HCT116 (cell line): ENCODE data around the gene ANKRD26. TPM values are rescaled to one million over a fixed set of nuclear protein-coding genes. Genes with fewer than 3 reads are reported as not detected.

Experiments used
- ATAC-seq: fragments of 200-7000 bp; cut with Tn5 transposase; 2 replicates; pipeline ENCODE4 v1.9.1; 2020; ENCODE audit warnings: mild to moderate bottlenecking, moderate library complexity
- BruUV-seq: library from RNA; stranded (reverse); fragments of 400-500 nt; replicated peaks from 2 replicates; lab custom pipeline; 2021; lab: Mats Ljungman, UMichigan
- CTCF ChIA-PET: fragments of 300-600 bp; sonication (Branson Sonifier 250); formaldehyde crosslinking; loops from one replicate; lab custom pipeline; 2021; ENCODE audit warnings: antibody characterized with exemption; lab: Charles Lee
- POLR2A ChIA-PET: fragments of 300-600, 350-600 bp; sonication (Branson Sonifier 250); formaldehyde crosslinking; loops from one replicate; lab custom pipeline; 2021; ENCODE audit warnings: antibody characterized with exemption; lab: Charles Lee
- RAD21 ChIA-PET, 2 experiments: fragments of 300-600 bp; sonication (Branson Sonifier 250); formaldehyde crosslinking; loops; one replicate each; lab custom pipeline; 2023; ENCODE audit warnings: low total read pairs in 2 of 2; ENCODE audit not compliant: uncharacterized antibody in 2 of 2, unreplicated experiment in 2 of 2, low non-redundant PET in 1 of 2; lab: Charles Lee
- DNase-seq: peaks from one replicate; pipeline ENCODE4 v3.0.0-alpha.2; 2010; ENCODE audit warnings: low read depth, low spot score
- H2AFZ ChIP-seq: fragments of 200-600 bp; shearing (Covaris generic), sonication (generic); 2 replicates; pipeline ENCODE4 v1.6.1; 2017; ENCODE audit warnings: low read depth, mixed run types, mixed read lengths, antibody characterized with exemption, low read length; ENCODE audit not compliant: poor library complexity, severe bottlenecking
- H3K27ac ChIP-seq: 2 replicates; pipeline ENCODE4 v1.5.1; 2012; ENCODE audit warnings: low read depth, low read length
- H3K27me3 ChIP-seq: fragments of 200-600 bp; sonication (generic); 2 replicates; pipeline ENCODE4 v1.6.1; 2016; ENCODE audit warnings: mixed run types, low read length, mixed read lengths; ENCODE audit not compliant: insufficient read depth
- H3K36me3 ChIP-seq, 2 experiments: fragments of 200-500 bp in 1 of 2; fragments of 200-600 bp in 1 of 2; sonication (Bioruptor generic) in 1 of 2; sonication (generic) in 1 of 2; 2 replicates each; pipeline versions ENCODE4 v1.5.1 to v1.6.1; 2014 to 2016; ENCODE audit warnings: low read length in 2 of 2, inconsistent platforms in 1 of 2, mixed read lengths in 1 of 2, mixed run types in 1 of 2; ENCODE audit not compliant: insufficient read depth in 2 of 2, control insufficient read depth in 1 of 2
- H3K4me1 ChIP-seq, 2 experiments: fragments of 200-600 bp in 1 of 2; sonication (generic) in 1 of 2; 2 replicates each; pipeline versions ENCODE4 v1.5.1 to v1.6.1; 2012 to 2017; ENCODE audit warnings: low read length in 2 of 2, inconsistent platforms in 1 of 2, mild to moderate bottlenecking in 1 of 2, mixed read lengths in 1 of 2, mixed run types in 1 of 2, moderate library complexity in 1 of 2; ENCODE audit not compliant: insufficient read depth in 2 of 2, control insufficient read depth in 1 of 2
- H3K4me2 ChIP-seq: fragments of 200-600 bp; sonication (generic); 2 replicates; pipeline ENCODE4 v1.6.1; 2017; ENCODE audit warnings: mixed run types, low read length, mixed read lengths
- H3K4me3 ChIP-seq, 2 experiments: fragments of 200-600 bp in 1 of 2; sonication (generic) in 1 of 2; replicated peaks in 1 of 2; 2 replicates each; pipeline ENCODE4 v1.5.1; 2011 to 2016; ENCODE audit warnings: low read length in 2 of 2, control low read depth in 1 of 2, low read depth in 1 of 2, mild to moderate bottlenecking in 1 of 2, mixed read lengths in 1 of 2, mixed run types in 1 of 2
- H3K79me2 ChIP-seq: fragments of 200-600 bp; sonication (generic); 2 replicates; pipeline ENCODE4 v1.6.1; 2017; ENCODE audit warnings: mild to moderate bottlenecking, mixed run types, low read length, moderate library complexity, mixed read lengths; ENCODE audit not compliant: insufficient read depth
- H3K9ac ChIP-seq: fragments of 200-600 bp; sonication (generic); 2 replicates; pipeline ENCODE4 v1.6.1; 2016; ENCODE audit warnings: low read length, mixed read lengths
- H3K9me2 ChIP-seq: fragments of 200-600 bp; sonication (generic), shearing (Covaris generic); 2 replicates; pipeline ENCODE4 v1.6.1; 2017; ENCODE audit warnings: mixed run types, mild to moderate bottlenecking, moderate library complexity; ENCODE audit not compliant: insufficient read depth
- H3K9me3 ChIP-seq, 2 experiments: fragments of 200-500 bp in 1 of 2; fragments of 200-600 bp in 1 of 2; sonication (Bioruptor generic) in 1 of 2; sonication (generic) in 1 of 2; 2 replicates each; pipeline ENCODE4 v1.6.1; 2014 to 2017; ENCODE audit warnings: low read length in 2 of 2, mixed read lengths in 2 of 2, inconsistent platforms in 1 of 2, low read depth in 1 of 2, mild to moderate bottlenecking in 1 of 2, mixed run types in 1 of 2, moderate library complexity in 1 of 2; ENCODE audit not compliant: control insufficient read depth in 1 of 2, insufficient read depth in 1 of 2
- H4K20me1 ChIP-seq: fragments of 200-600 bp; sonication (generic), shearing (Covaris generic); 2 replicates; pipeline ENCODE4 v1.6.1; 2017; ENCODE audit warnings: mixed run types, mild to moderate bottlenecking, moderate library complexity; ENCODE audit not compliant: insufficient read depth
- CBX3 ChIP-seq: IDR thresholded peaks from 2 replicates; pipeline ENCODE4 v1.6.1; 2012; ENCODE audit warnings: low read depth
- CEBPB ChIP-seq: IDR thresholded peaks from 2 replicates; pipeline ENCODE4 v1.6.1; 2012; ENCODE audit warnings: low read depth
- FOSL1 ChIP-seq: IDR thresholded peaks from 2 replicates; pipeline ENCODE4 v1.6.1; 2012; ENCODE audit warnings: low read depth
- POLR2AphosphoS5 ChIP-seq: IDR thresholded peaks from 2 replicates; pipeline ENCODE4 v1.6.1; 2011; ENCODE audit warnings: mild to moderate bottlenecking, low read depth, low read length, moderate library complexity
- TCF7L2 ChIP-seq: IDR thresholded peaks from 2 replicates; pipeline ENCODE4 v1.7.0; 2011; ENCODE audit warnings: borderline replicate concordance, inconsistent platforms; ENCODE audit not compliant: insufficient read depth, insufficient read length; ENCODE audit errors: extremely low read depth
- YY1 ChIP-seq: IDR thresholded peaks from 2 replicates; pipeline ENCODE4 v1.6.1; 2011; ENCODE audit warnings: low read length, low read depth, moderate library complexity, mild to moderate bottlenecking; ENCODE audit not compliant: insufficient replicate concordance; ENCODE audit errors: extremely low read depth
- ZFX ChIP-seq: fragments of 450-650 bp; IDR thresholded peaks from 2 replicates; pipeline ENCODE4 v1.6.1; 2017
- intact Hi-C: fragments of 100-400 bp; cut with micrococcal nuclease; formaldehyde crosslinking; loops from 2 replicates; pipeline ENCODE4 v1.10.0; 2022
- total RNA-seq: library from RNA; stranded (reverse); gene quantifications from one replicate; pipeline ENCODE4 v1.2.1, GENCODE V29; 2021; ENCODE audit not compliant: unreplicated experiment
- TF ChIP-seq, protein P1 (sequence below), 3 experiments: fragments of 200-600 bp in 1 of 3; sonication (generic) in 1 of 3; IDR thresholded peaks in 2 of 3; conservative IDR thresholded peaks in 1 of 3; 2 replicates each; pipeline ENCODE4 v1.5.1; 2012 to 2017; ENCODE audit warnings: low read depth in 2 of 3, low read length in 2 of 3, antibody characterized with exemption in 1 of 3, borderline replicate concordance in 1 of 3, control low read depth in 1 of 3, mild to moderate bottlenecking in 1 of 3, mixed read lengths in 1 of 3, mixed run types in 1 of 3, moderate library complexity in 1 of 3; ENCODE audit not compliant: insufficient read depth in 1 of 3
- TF ChIP-seq, protein P2 (sequence below): IDR thresholded peaks from 2 replicates; pipeline ENCODE4 v1.6.1; 2012; ENCODE audit warnings: low read depth
- TF ChIP-seq, protein P3 (sequence below): IDR thresholded peaks from 2 replicates; pipeline ENCODE4 v1.6.1; 2012

Gene ANKRD26
- total RNA-seq, 1 experiment from 2014 or later = 5.5 TPM

DNA sequence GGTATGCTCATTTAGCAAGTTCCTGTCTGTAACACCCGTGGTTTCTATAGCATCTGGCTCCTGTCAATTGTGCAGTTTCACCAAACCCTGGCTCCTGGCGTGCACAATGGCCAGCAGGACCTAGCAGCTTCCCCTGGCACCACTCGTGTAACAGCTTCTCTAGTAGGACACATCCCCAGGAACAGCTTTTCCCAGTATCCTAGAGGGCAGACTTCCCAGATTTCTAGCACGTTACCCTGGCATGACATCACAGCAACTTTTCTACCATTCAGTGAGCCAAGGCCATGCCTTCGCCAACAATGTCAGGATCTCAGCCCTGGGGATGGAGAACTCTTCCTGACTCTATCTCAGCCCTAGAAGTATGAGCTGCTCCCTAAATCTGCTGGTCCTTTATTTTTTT lies 47.4 kb upstream of the ANKRD26 start:
- Histone ChIP-seq H3K79me2 (peaks cover 100% of the 10 kb centered on the region), H2AFZ (no peak overlapping the region), H3K4me2 (no peak overlapping the region), H3K9me2 (no peaks in the 10 kb centered on the region), H4K20me1 (peaks cover 21% of the 10 kb centered on the region; the same call in 1 of the 2 replicates), H3K4me1 (peaks cover 4 to 6% of the 10 kb centered on the region in 2 experiments; a peak in 3 of 4 replicates), H3K36me3 (peaks cover 35 to 47% of the 10 kb centered on the region in 2 experiments; a peak in 3 of 4 replicates), H3K9ac (no peak overlapping the region), H3K27me3 (no peaks in the 10 kb centered on the region), H3K9me3 (no peaks in the 10 kb centered on the region), H3K27ac (no peak overlapping the region), H3K4me3 (no peak overlapping the region)
- no TSS peak for BruUV-seq
- ATAC-seq (no peak), DNase-seq (no peak)
- intact Hi-C loops = no loop called here
- POLR2A ChIA-PET = no interaction called here
- RAD21 ChIA-PET = no interaction called here
- TF ChIP-seq FOSL1 (no peak), YY1 (no peak), TCF7L2 (no peak), CBX3 (no peak), POLR2AphosphoS5 (no peak), CEBPB (no peak), ZFX (no peak)
- TF ChIP-seq, protein P1, sequence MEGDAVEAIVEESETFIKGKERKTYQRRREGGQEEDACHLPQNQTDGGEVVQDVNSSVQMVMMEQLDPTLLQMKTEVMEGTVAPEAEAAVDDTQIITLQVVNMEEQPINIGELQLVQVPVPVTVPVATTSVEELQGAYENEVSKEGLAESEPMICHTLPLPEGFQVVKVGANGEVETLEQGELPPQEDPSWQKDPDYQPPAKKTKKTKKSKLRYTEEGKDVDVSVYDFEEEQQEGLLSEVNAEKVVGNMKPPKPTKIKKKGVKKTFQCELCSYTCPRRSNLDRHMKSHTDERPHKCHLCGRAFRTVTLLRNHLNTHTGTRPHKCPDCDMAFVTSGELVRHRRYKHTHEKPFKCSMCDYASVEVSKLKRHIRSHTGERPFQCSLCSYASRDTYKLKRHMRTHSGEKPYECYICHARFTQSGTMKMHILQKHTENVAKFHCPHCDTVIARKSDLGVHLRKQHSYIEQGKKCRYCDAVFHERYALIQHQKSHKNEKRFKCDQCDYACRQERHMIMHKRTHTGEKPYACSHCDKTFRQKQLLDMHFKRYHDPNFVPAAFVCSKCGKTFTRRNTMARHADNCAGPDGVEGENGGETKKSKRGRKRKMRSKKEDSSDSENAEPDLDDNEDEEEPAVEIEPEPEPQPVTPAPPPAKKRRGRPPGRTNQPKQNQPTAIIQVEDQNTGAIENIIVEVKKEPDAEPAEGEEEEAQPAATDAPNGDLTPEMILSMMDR (IDR thresholded peaks at IDR 0.05 in 2 of 3, conservative IDR thresholded peaks at IDR 0.05 in 1 of 3; ENCODE audit: borderline replicate concordance in 1 of 3, insufficient read depth in 1 of 3, low read depth in 2 of 3, low read length in 2 of 3) = no peak
- TF ChIP-seq, protein P2, sequence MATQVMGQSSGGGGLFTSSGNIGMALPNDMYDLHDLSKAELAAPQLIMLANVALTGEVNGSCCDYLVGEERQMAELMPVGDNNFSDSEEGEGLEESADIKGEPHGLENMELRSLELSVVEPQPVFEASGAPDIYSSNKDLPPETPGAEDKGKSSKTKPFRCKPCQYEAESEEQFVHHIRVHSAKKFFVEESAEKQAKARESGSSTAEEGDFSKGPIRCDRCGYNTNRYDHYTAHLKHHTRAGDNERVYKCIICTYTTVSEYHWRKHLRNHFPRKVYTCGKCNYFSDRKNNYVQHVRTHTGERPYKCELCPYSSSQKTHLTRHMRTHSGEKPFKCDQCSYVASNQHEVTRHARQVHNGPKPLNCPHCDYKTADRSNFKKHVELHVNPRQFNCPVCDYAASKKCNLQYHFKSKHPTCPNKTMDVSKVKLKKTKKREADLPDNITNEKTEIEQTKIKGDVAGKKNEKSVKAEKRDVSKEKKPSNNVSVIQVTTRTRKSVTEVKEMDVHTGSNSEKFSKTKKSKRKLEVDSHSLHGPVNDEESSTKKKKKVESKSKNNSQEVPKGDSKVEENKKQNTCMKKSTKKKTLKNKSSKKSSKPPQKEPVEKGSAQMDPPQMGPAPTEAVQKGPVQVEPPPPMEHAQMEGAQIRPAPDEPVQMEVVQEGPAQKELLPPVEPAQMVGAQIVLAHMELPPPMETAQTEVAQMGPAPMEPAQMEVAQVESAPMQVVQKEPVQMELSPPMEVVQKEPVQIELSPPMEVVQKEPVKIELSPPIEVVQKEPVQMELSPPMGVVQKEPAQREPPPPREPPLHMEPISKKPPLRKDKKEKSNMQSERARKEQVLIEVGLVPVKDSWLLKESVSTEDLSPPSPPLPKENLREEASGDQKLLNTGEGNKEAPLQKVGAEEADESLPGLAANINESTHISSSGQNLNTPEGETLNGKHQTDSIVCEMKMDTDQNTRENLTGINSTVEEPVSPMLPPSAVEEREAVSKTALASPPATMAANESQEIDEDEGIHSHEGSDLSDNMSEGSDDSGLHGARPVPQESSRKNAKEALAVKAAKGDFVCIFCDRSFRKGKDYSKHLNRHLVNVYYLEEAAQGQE = no peak
- TF ChIP-seq, protein P3, sequence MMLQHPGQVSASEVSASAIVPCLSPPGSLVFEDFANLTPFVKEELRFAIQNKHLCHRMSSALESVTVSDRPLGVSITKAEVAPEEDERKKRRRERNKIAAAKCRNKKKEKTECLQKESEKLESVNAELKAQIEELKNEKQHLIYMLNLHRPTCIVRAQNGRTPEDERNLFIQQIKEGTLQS = no peak
- CTCF ChIA-PET = no interaction called here
